CD14-positive monocyte (primary cell): ENCODE measurements around the gene ENO2. TPM values are rescaled to one million over a fixed set of nuclear protein-coding genes. Genes with fewer than 3 reads are reported as not detected.
A peak's percentile ranks its signal among the peaks of the same experiment; 100 is the strongest.

Experiments
- DNase-seq, 3 donors: peaks; one replicate each; pipeline ENCODE4 v3.0.0-alpha.2; 2011 to 2022
- H2AFZ ChIP-seq: 2 replicates; pipeline ENCODE4 v1.6.0; 2012; ENCODE audit warnings: mild to moderate bottlenecking, low read depth, low read length, inconsistent platforms; ENCODE audit not compliant: insufficient read depth, poor library complexity, severe bottlenecking
- H3K27ac ChIP-seq, 2 donors: 1 replicate in 1 of 2; 2 replicates in 1 of 2; pipeline ENCODE4 v1.5.1; 2012 to 2013; ENCODE audit warnings: low read length in 2 of 2, control low read depth in 1 of 2, inconsistent platforms in 1 of 2, low read depth in 1 of 2, mild to moderate bottlenecking in 1 of 2
- H3K27me3 ChIP-seq, 2 donors: one replicate each; pipeline versions ENCODE4 v1.6.0 to v1.6.1; 2011 to 2013; ENCODE audit warnings: low read length in 2 of 2; ENCODE audit not compliant: control insufficient read depth in 2 of 2, insufficient read depth in 2 of 2
- H3K36me3 ChIP-seq, 2 donors: replicated peaks in 1 of 2; 1 replicate in 1 of 2; 2 replicates in 1 of 2; pipeline versions ENCODE4 v1.5.1 to v1.6.1; 2012 to 2013; ENCODE audit warnings: low read length in 2 of 2, control low read depth in 1 of 2, inconsistent platforms in 1 of 2, mild to moderate bottlenecking in 1 of 2; ENCODE audit not compliant: insufficient read depth in 2 of 2, control insufficient read depth in 1 of 2
- H3K4me1 ChIP-seq, 2 donors: 1 replicate in 1 of 2; 2 replicates in 1 of 2; pipeline versions ENCODE4 v1.5.1 to v1.6.1; 2012 to 2013; ENCODE audit warnings: low read length in 2 of 2, control low read depth in 1 of 2, inconsistent platforms in 1 of 2, mild to moderate bottlenecking in 1 of 2, moderate library complexity in 1 of 2; ENCODE audit not compliant: insufficient read depth in 2 of 2, control insufficient read depth in 1 of 2
- H3K4me2 ChIP-seq: replicated peaks from 2 replicates; pipeline ENCODE3; 2012; ENCODE audit warnings: low read length, moderate library complexity, mild to moderate bottlenecking; ENCODE audit not compliant: poor library complexity, severe bottlenecking; ENCODE audit errors: extremely low read depth
- H3K4me3 ChIP-seq, 3 experiments: fragments of 200-600 bp in 1 of 3; sonication (generic) in 1 of 3; replicated peaks in 1 of 3; 1 replicate in 2 of 3; 2 replicates in 1 of 3; pipeline ENCODE4 v1.5.1; 2011 to 2013; ENCODE audit warnings: low read length in 3 of 3, mild to moderate bottlenecking in 3 of 3, control low read depth in 2 of 3, low read depth in 2 of 3, inconsistent platforms in 1 of 3, moderate library complexity in 1 of 3
- H3K79me2 ChIP-seq: 2 replicates; pipeline ENCODE4 v1.6.0; 2012; ENCODE audit warnings: mild to moderate bottlenecking, control low read depth, inconsistent platforms, low read length, moderate library complexity; ENCODE audit not compliant: insufficient read depth
- H3K9ac ChIP-seq: 2 replicates; pipeline ENCODE4 v1.6.0; 2017; ENCODE audit warnings: low read length, mild to moderate bottlenecking; ENCODE audit not compliant: insufficient read depth, poor library complexity, severe bottlenecking
- H3K9me3 ChIP-seq, 2 donors: replicated peaks in 1 of 2; 1 replicate in 1 of 2; 2 replicates in 1 of 2; pipeline versions ENCODE4 v1.5.1 to v1.6.1; 2012 to 2013; ENCODE audit warnings: low read length in 2 of 2, control low read depth in 1 of 2; ENCODE audit not compliant: control insufficient read depth in 1 of 2, insufficient read depth in 1 of 2
- H4K20me1 ChIP-seq: 2 replicates; pipeline ENCODE4 v1.6.0; 2012; ENCODE audit warnings: mild to moderate bottlenecking, low read length, control low read depth, moderate library complexity; ENCODE audit not compliant: insufficient read depth
- H3K27ac Mint-ChIP-seq, 7 donors: one replicate each; pipeline ENCODE4 v1.8.0; 2020; ENCODE audit warnings: mild to moderate bottlenecking in 7 of 7, mixed read lengths in 7 of 7, moderate library complexity in 6 of 7, inconsistent platforms in 2 of 7
- H3K27me3 Mint-ChIP-seq, 3 donors: one replicate each; pipeline ENCODE4 v1.8.0; 2021 to 2022; ENCODE audit warnings: low read depth in 3 of 3, mild to moderate bottlenecking in 3 of 3, mixed read lengths in 3 of 3, moderate library complexity in 3 of 3, inconsistent platforms in 1 of 3
- H3K36me3 Mint-ChIP-seq, 2 donors: one replicate each; pipeline ENCODE4 v1.8.0; 2020; ENCODE audit warnings: mixed read lengths in 2 of 2, inconsistent platforms in 1 of 2, mild to moderate bottlenecking in 1 of 2
- H3K4me1 Mint-ChIP-seq: one replicate; pipeline ENCODE4 v1.8.0; 2020; ENCODE audit warnings: mild to moderate bottlenecking, mixed read lengths
- H3K4me3 Mint-ChIP-seq, 2 donors: one replicate each; pipeline ENCODE4 v1.8.0; 2020; ENCODE audit warnings: mild to moderate bottlenecking in 2 of 2, mixed read lengths in 2 of 2, moderate library complexity in 1 of 2
- H3K9me3 Mint-ChIP-seq, 7 donors: one replicate each; pipeline ENCODE4 v1.8.0; 2020 to 2022; ENCODE audit warnings: mixed read lengths in 7 of 7, mild to moderate bottlenecking in 6 of 7, moderate library complexity in 6 of 7, inconsistent platforms in 2 of 7
- CTCF ChIP-seq: fragments of 200-600 bp; IDR thresholded peaks from one replicate; pipeline ENCODE4 v1.8.0; 2022; ENCODE audit warnings: antibody characterized with exemption, mild to moderate bottlenecking
- WGBS: methylation state at CpG from one replicate; pipeline ENCODE4 v1.1.5; 2013; ENCODE audit warnings: missing lambda C conversion rate; ENCODE audit not compliant: insufficient coverage; 5-methylcytosine and 5-hydroxymethylcytosine counted together
- intact Hi-C, 2 donors: fragments of 100-400 bp; cut with micrococcal nuclease; formaldehyde crosslinking; loops; one replicate each; pipeline versions ENCODE4 v1.15.0 to v1.15.1; 2023
- polyA plus RNA-seq, 3 donors: library from polyadenylated mRNA; depleted of rRNA in 1 of 3; unstranded in 2 of 3; stranded (reverse) in 1 of 3; fragments of 300-500 nt in 2 of 3; fragments of >200 nt in 1 of 3; fragmentation: Illumina TruSeq in 2 of 3; gene quantifications; 1 replicate in 2 of 3; 2 replicates in 1 of 3; pipeline ENCODE4 v1.2.3, GENCODE V29; 2012 to 2021

The ENO2 gene
- polyA plus RNA-seq, 3 donors = 0.09 to 0.43 (median 0.19) TPM

GRCh38 chr12:6947615-6948014, 33.2 kb downstream of the ENO2 start:
- Histone ChIP-seq H4K20me1 (peaks cover 13% of the 10 kb centered on the region), H2AFZ (no peak overlapping the region), H3K4me2 (no peak overlapping the region), H3K27me3 (no peaks in the 10 kb centered on the region), H3K79me2 (peaks cover 37% of the 10 kb centered on the region), H3K9me3 (no peaks in the 10 kb centered on the region), H3K27ac (no peak overlapping the region), H3K9ac (no peak overlapping the region), H3K4me1 (peaks cover 77 to 83% of the 10 kb centered on the region in 2 donors), H3K4me3 (no peak overlapping the region), H3K36me3 (peaks cover 5 to 10% of the 10 kb centered on the region in 2 donors)
- no peak for TF ChIP-seq CTCF
- Mint-ChIP-seq H3K9me3 (peaks cover 0 to 2% (median 0%) of the 10 kb centered on the region in 7 donors), H3K4me1 (peaks cover 80% of the 10 kb centered on the region), H3K4me3 (no peak overlapping the region), H3K27ac (peak overlapping the region in 1 of 7 donors; percentile 46), H3K36me3 (peaks cover 7 to 12% of the 10 kb centered on the region in 2 donors), H3K27me3 (peaks cover 0 to 2% (median 0%) of the 10 kb centered on the region in 3 donors)
- 87% methylated on average over 5 of the region's 8 CpGs for WGBS
- intact Hi-C loops = no loop called here
- no peak for DNase-seq

GRCh38 chr12:6948873-6949594, 34.7 kb downstream of the ENO2 start:
- H2AFZ ChIP-seq = peak overlapping the region; percentile 53
- H3K4me1 ChIP-seq = peaks cover 74 to 82% of the 10 kb centered on the region in 2 donors
- Mint-ChIP-seq H3K4me3 (peak overlapping the region; percentile 68 to 81), H3K27ac (peak overlapping the region; percentile 87 to 96 (median 91)), H3K4me1 (peaks cover 71% of the 10 kb centered on the region), H3K9me3 (peaks cover 0 to 3% (median 0%) of the 10 kb centered on the region in 7 donors), H3K27me3 (peaks cover 0 to 2% (median 0%) of the 10 kb centered on the region in 3 donors), H3K36me3 (peaks cover 15 to 22% of the 10 kb centered on the region in 2 donors)
- WGBS = 61% methylated on average over 6 of the region's 15 CpGs
- peak overlapping the region; percentile 67 for H3K4me2 ChIP-seq
- H3K4me3 ChIP-seq = peak overlapping the region in 2 of 3 experiments; percentile 6 to 60
- peak; percentile 69 to 82 (median 77) for DNase-seq
- H3K36me3 ChIP-seq = peaks cover 12 to 14% of the 10 kb centered on the region in 2 donors
- peak; percentile 48 for TF ChIP-seq CTCF
- no peaks in the 10 kb centered on the region for H3K27me3 ChIP-seq
- peak overlapping the region; percentile 16 for H3K9ac ChIP-seq
- H4K20me1 ChIP-seq = peaks cover 28% of the 10 kb centered on the region
- peak overlapping the region; percentile 67 to 70 for H3K27ac ChIP-seq
- intact Hi-C loops = no loop called here
- no peaks in the 10 kb centered on the region for H3K9me3 ChIP-seq
- peaks cover 51% of the 10 kb centered on the region for H3K79me2 ChIP-seq
